GM19025 (cell line): Measurements from ENCODE around the gene CNTF.

Experiments
- ATAC-seq: cut with Tn5 transposase; IDR thresholded peaks from one replicate; pipeline ENCODE4 v1.9.1; 2021; ENCODE audit warnings: mild to moderate bottlenecking, low read depth, moderate library complexity; ENCODE audit not compliant: unreplicated experiment

Gene CNTF

GRCh38 chr11:58606930-58607714 lies 15.3 kb upstream of the CNTF start:
- no peak for ATAC-seq

- ATAC-seq = no peak
These were observed 14.1 kb upstream of the CNTF start for GRCh38 chr11:58608331-58608730.

- no peak for ATAC-seq
These were observed 12.7 kb upstream of the CNTF start for GRCh38 chr11:58609723-58610122.

GRCh38 chr11:58613228-58613627 lies 9.2 kb upstream of the CNTF start:
- no peak for ATAC-seq

- no peak for ATAC-seq
These were observed 6.9 kb upstream of the CNTF start for GRCh38 chr11:58615559-58615958.

GRCh38 chr11:58616594-58616993 lies 5.9 kb upstream of the CNTF start:
- ATAC-seq = no peak

GRCh38 chr11:58617976-58618557 lies 4.4 kb upstream of the CNTF start:
- no peak for ATAC-seq

GRCh38 chr11:58621586-58622262 lies 741 bp upstream of the CNTF start:
- no peak for ATAC-seq

- no peak for ATAC-seq
These were observed 2.6 kb downstream of the CNTF start for GRCh38 chr11:58625086-58625485.

- no peak for ATAC-seq
These were observed 3.5 kb downstream of the CNTF start for GRCh38 chr11:58625826-58626460.

GRCh38 chr11:58626934-58627483 lies 4.5 kb downstream of the CNTF start:
- no peak for ATAC-seq

- ATAC-seq = no peak
These were observed 6.0 kb downstream of the CNTF start for GRCh38 chr11:58628446-58628845.

GRCh38 chr11:58629857-58630256 lies 7.4 kb downstream of the CNTF start:
- no peak for ATAC-seq

GRCh38 chr11:58631378-58631777 lies 8.9 kb downstream of the CNTF start:
- ATAC-seq = no peak

GRCh38 chr11:58632510-58632909 lies 10.0 kb downstream of the CNTF start:
- ATAC-seq = no peak

GRCh38 chr11:58636587-58636986 lies 14.1 kb downstream of the CNTF start:
- no peak for ATAC-seq

- no peak for ATAC-seq
These were observed 14.9 kb downstream of the CNTF start for GRCh38 chr11:58637371-58637770.

GRCh38 chr11:58639103-58639502 lies 16.6 kb downstream of the CNTF start:
- no peak for ATAC-seq

GRCh38 chr11:58639669-58640068 lies 17.2 kb downstream of the CNTF start:
- ATAC-seq = no peak

GRCh38 chr11:58640386-58641023 lies 18.0 kb downstream of the CNTF start:
- ATAC-seq = no peak
